Smooth muscle cell (in vitro differentiated cells): ENCODE measurements around the gene TCTN3. TPM values are rescaled to one million over a fixed set of nuclear protein-coding genes. Genes with fewer than 3 reads are reported as not detected.

Experiments used
- DNase-seq: peaks from one replicate; lab custom pipeline; 2025; ENCODE audit not compliant: unreplicated experiment; lab: John Stamatoyannopoulos, UW
- H2AFZ ChIP-seq: fragments of 200-600 bp; sonication (generic); 2 replicates; pipeline ENCODE4 v1.6.0; 2016; ENCODE audit warnings: antibody characterized with exemption, low read depth, mild to moderate bottlenecking
- H3F3A ChIP-seq: fragments of 200-600 bp; sonication (generic); 2 replicates; pipeline ENCODE4 v1.6.0; 2017; ENCODE audit warnings: antibody characterized with exemption, low read depth
- H3K27ac ChIP-seq: fragments of 200-600 bp; sonication (generic); 2 replicates; pipeline ENCODE4 v1.5.1; 2016; ENCODE audit warnings: low read depth, mild to moderate bottlenecking
- H3K27me3 ChIP-seq: fragments of 200-600 bp; sonication (generic); 2 replicates; pipeline ENCODE4 v1.6.1; 2016; ENCODE audit warnings: low read depth, mild to moderate bottlenecking
- H3K36me3 ChIP-seq: fragments of 200-600 bp; sonication (generic); 2 replicates; pipeline ENCODE4 v1.5.1; 2016; ENCODE audit warnings: low read depth
- H3K4me1 ChIP-seq: fragments of 200-600 bp; sonication (generic); 2 replicates; pipeline ENCODE4 v1.5.1; 2016; ENCODE audit warnings: low read depth
- H3K4me2 ChIP-seq: fragments of 200-600 bp; sonication (generic); 2 replicates; pipeline ENCODE4 v1.6.0; 2016; ENCODE audit warnings: mild to moderate bottlenecking
- H3K4me3 ChIP-seq: fragments of 200-600 bp; sonication (generic); 2 replicates; pipeline ENCODE4 v1.5.1; 2016; ENCODE audit warnings: mild to moderate bottlenecking
- H3K79me2 ChIP-seq: fragments of 200-600 bp; sonication (generic); 2 replicates; pipeline ENCODE4 v1.6.0; 2016; ENCODE audit warnings: low read depth, mild to moderate bottlenecking
- H3K9ac ChIP-seq: fragments of 200-600 bp; sonication (generic); 2 replicates; pipeline ENCODE4 v1.6.0; 2016; ENCODE audit warnings: low read depth
- H3K9me3 ChIP-seq: fragments of 200-600 bp; sonication (generic); replicated peaks from 2 replicates; pipeline ENCODE4 v1.5.1; 2016; ENCODE audit warnings: low read depth
- H4K20me1 ChIP-seq: fragments of 200-600 bp; sonication (generic); 2 replicates; pipeline ENCODE4 v1.6.0; 2016; ENCODE audit warnings: low read depth
- WGBS: methylation state at CpG from one replicate; pipeline ENCODE4 v1.1.7; 2016; ENCODE audit warnings: low lambda C conversion rate; 5-methylcytosine and 5-hydroxymethylcytosine counted together
- polyA plus RNA-seq: library from polyadenylated mRNA; unstranded; fragments of >200 nt; fragmentation: Nextera tagmentation; extraction: Ambion mirVana; gene quantifications from 2 replicates; pipeline ENCODE4 v1.2.1, GENCODE V29; 2016
- total RNA-seq: library from RNA; depleted of rRNA; stranded (reverse); fragments of >200 nt; gene quantifications from 2 replicates; pipeline ENCODE4 v1.2.3, GENCODE V29; 2014
- TF ChIP-seq, protein P1 (sequence below): fragments of 200-600 bp; sonication (generic); IDR thresholded peaks from 2 replicates; pipeline ENCODE4 v1.5.1; 2017; ENCODE audit warnings: borderline replicate concordance, mild to moderate bottlenecking, antibody characterized with exemption; ENCODE audit not compliant: insufficient read depth, poor library complexity, severe bottlenecking

The TCTN3 gene
- total and polyA plus RNA-seq, 2 experiments from 2014 or later = 57.2 to 62.8 TPM

DNA sequence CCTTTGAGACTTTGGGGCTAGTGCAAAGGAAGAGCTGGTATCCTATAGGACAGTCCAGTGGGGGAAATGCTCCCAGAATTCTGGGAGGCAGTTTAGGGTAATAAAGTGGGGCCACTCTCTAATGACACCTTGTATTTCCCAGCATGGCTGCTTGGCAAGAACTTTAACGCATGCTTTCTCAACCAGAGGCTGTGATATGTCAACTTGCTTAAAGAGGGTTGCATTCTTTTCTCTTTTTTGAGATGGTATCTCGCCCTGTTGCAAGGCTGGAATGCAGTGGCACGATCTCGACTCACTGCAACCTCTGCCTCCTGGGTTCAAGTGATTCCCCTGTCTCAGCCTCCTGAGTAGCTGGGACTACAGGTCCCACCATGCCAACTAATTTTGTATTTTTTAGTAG, 75.6 kb downstream of the TCTN3 start:
- no peaks in the 10 kb centered on the region for H3K4me1 ChIP-seq
- H3K4me2 ChIP-seq = no peak overlapping the region
- no peak for DNase-seq
- H3K27me3 ChIP-seq = no peaks in the 10 kb centered on the region
- peaks cover 30% of the 10 kb centered on the region for H4K20me1 ChIP-seq
- no peaks in the 10 kb centered on the region for H3F3A ChIP-seq
- H2AFZ ChIP-seq = no peak overlapping the region
- TF ChIP-seq, protein P1, sequence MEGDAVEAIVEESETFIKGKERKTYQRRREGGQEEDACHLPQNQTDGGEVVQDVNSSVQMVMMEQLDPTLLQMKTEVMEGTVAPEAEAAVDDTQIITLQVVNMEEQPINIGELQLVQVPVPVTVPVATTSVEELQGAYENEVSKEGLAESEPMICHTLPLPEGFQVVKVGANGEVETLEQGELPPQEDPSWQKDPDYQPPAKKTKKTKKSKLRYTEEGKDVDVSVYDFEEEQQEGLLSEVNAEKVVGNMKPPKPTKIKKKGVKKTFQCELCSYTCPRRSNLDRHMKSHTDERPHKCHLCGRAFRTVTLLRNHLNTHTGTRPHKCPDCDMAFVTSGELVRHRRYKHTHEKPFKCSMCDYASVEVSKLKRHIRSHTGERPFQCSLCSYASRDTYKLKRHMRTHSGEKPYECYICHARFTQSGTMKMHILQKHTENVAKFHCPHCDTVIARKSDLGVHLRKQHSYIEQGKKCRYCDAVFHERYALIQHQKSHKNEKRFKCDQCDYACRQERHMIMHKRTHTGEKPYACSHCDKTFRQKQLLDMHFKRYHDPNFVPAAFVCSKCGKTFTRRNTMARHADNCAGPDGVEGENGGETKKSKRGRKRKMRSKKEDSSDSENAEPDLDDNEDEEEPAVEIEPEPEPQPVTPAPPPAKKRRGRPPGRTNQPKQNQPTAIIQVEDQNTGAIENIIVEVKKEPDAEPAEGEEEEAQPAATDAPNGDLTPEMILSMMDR = no peak
- no peaks in the 10 kb centered on the region for H3K79me2 ChIP-seq
- no peak overlapping the region for H3K4me3 ChIP-seq
- no peak overlapping the region for H3K27ac ChIP-seq
- no peak overlapping the region for H3K9ac ChIP-seq
- 76% methylated on average over 4 of the region's 4 CpGs for WGBS
- H3K36me3 ChIP-seq = peaks cover 52% of the 10 kb centered on the region
- H3K9me3 ChIP-seq = no peaks in the 10 kb centered on the region

DNA sequence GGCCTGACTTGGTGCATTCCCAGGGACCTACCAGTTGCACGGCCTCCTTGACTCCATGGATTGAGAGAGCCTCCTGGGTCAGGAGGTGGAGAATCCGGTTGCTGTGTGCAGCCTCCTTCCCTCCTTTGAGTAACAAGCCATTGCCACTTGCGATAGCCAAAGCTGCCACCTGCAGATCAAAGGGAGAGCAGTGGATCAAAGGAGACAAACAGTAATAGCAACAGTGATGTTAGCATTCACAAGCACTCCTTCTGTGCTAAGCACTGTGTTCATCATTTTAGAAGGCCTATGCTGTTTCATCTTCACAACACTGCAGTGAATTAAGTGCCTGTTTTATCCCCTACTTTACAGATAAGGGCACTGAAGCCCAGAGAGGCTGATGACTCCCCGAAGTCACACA, 77.3 kb downstream of the TCTN3 start:
- Histone ChIP-seq H3K4me3 (no peak overlapping the region), H3K4me2 (no peak overlapping the region), H2AFZ (no peak overlapping the region), H3K4me1 (no peaks in the 10 kb centered on the region), H3K9ac (no peak overlapping the region), H3K9me3 (no peaks in the 10 kb centered on the region), H3K27ac (no peak overlapping the region), H3K36me3 (peaks cover 54% of the 10 kb centered on the region), H3F3A (no peaks in the 10 kb centered on the region), H3K79me2 (no peaks in the 10 kb centered on the region), H3K27me3 (no peaks in the 10 kb centered on the region), H4K20me1 (peaks cover 41% of the 10 kb centered on the region)
- TF ChIP-seq, protein P1 = no peak
- DNase-seq = no peak
- WGBS = 97% methylated on average over 4 of the region's 4 CpGs

Other genes with a start within 250 kb of the TCTN3 start
- 21.0 and 29.0 TPM in 2 replicates for gene SORBS1, start 132.6 kb downstream of the TCTN3 start, total RNA-seq
- gene SORBS1, start 132.6 kb downstream of the TCTN3 start, polyA plus RNA-seq = 11.3 and 14.6 TPM in 2 replicates
- 110 and 124 TPM in 2 replicates for gene ALDH18A1, start 37.2 kb downstream of the TCTN3 start, total RNA-seq
- gene ALDH18A1, start 37.2 kb downstream of the TCTN3 start, polyA plus RNA-seq = 82.5 and 98.2 TPM in 2 replicates
- 4.6 and 5.0 TPM in 2 replicates for gene ENTPD1, start 62.2 kb upstream of the TCTN3 start, total RNA-seq
- 1.0 and 2.7 TPM in 2 replicates for gene ENTPD1, start 62.2 kb upstream of the TCTN3 start, polyA plus RNA-seq
- not detected in 2 replicates for gene CC2D2B, start 214.0 kb upstream of the TCTN3 start, total RNA-seq
- not detected in 2 replicates for gene CC2D2B, start 214.0 kb upstream of the TCTN3 start, polyA plus RNA-seq